GM18499 (cell line): ENCODE measurements around the gene MAPT.

Source experiments
- ATAC-seq: cut with Tn5 transposase; IDR thresholded peaks from one replicate; pipeline ENCODE4 v1.9.1; 2021; ENCODE audit warnings: moderate number of reproducible peaks; ENCODE audit not compliant: insufficient read depth, unreplicated experiment

Gene MAPT

GRCh38 chr17:46037722-46038255 is 143.4 kb downstream of the MAPT start:
- no peak for ATAC-seq

GRCh38 chr17:46038414-46038813 is 144.1 kb downstream of the MAPT start:
- no peak for ATAC-seq

- ATAC-seq: no peak
These were observed 144.6 kb downstream of the MAPT start for GRCh38 chr17:46038937-46039336.

GRCh38 chr17:46039592-46040186 is 145.3 kb downstream of the MAPT start:
- no peak for ATAC-seq

- ATAC-seq: no peak
These were observed 147.9 kb downstream of the MAPT start for GRCh38 chr17:46042246-46042645.

GRCh38 chr17:46042925-46043324 is 148.6 kb downstream of the MAPT start:
- no peak for ATAC-seq

- no peak for ATAC-seq
These were observed 149.3 kb downstream of the MAPT start for GRCh38 chr17:46043606-46044005.

- no peak for ATAC-seq
These were observed 150.1 kb downstream of the MAPT start for GRCh38 chr17:46044286-46044928.

- ATAC-seq: no peak
These were observed 150.6 kb downstream of the MAPT start for GRCh38 chr17:46044989-46045388.

GRCh38 chr17:46045639-46046038 is 151.3 kb downstream of the MAPT start:
- ATAC-seq: no peak

GRCh38 chr17:46046957-46047356 is 152.6 kb downstream of the MAPT start:
- ATAC-seq: no peak

GRCh38 chr17:46047398-46047797 is 153.0 kb downstream of the MAPT start:
- no peak for ATAC-seq

GRCh38 chr17:46047856-46048255 is 153.5 kb downstream of the MAPT start:
- ATAC-seq: no peak

- ATAC-seq: no peak
These were observed 155.3 kb downstream of the MAPT start for GRCh38 chr17:46049656-46050055.

GRCh38 chr17:46053911-46054534 is 159.7 kb downstream of the MAPT start:
- no peak for ATAC-seq

GRCh38 chr17:46056800-46057304 is 162.5 kb downstream of the MAPT start:
- no peak for ATAC-seq

- ATAC-seq: no peak
These were observed 163.0 kb downstream of the MAPT start for GRCh38 chr17:46057366-46057765.

- no peak for ATAC-seq
These were observed 165.1 kb downstream of the MAPT start for GRCh38 chr17:46059486-46059885.

GRCh38 chr17:46060461-46060860 is 166.1 kb downstream of the MAPT start:
- no peak for ATAC-seq

- no peak for ATAC-seq
These were observed 167.1 kb downstream of the MAPT start for GRCh38 chr17:46061435-46061834.

- ATAC-seq: no peak
These were observed 168.9 kb downstream of the MAPT start for GRCh38 chr17:46063241-46063640.
